HEK293 (cell line): ENCODE measurements around the gene TAMALIN.
A peak's percentile ranks its signal among the peaks of the same experiment; 100 is the strongest.

Source experiments
- BCL11A ChIP-seq: fragments of 450-650 bp; formaldehyde crosslinking; IDR thresholded peaks from 2 replicates; pipeline ENCODE4 v1.5.1; 2016; ENCODE audit warnings: low read depth, missing biosample characterization, missing genetic modification characterization
- HOXD13 ChIP-seq: sonication (generic); formaldehyde crosslinking; IDR thresholded peaks from 2 replicates; pipeline ENCODE4 v1.8.0; 2022; ENCODE audit warnings: missing genetic modification reagents, borderline replicate concordance
- KLF8 ChIP-seq: fragments of 450-650 bp; formaldehyde crosslinking; IDR thresholded peaks from 2 replicates; pipeline ENCODE4 v1.5.1; 2016; ENCODE audit warnings: missing biosample characterization, missing genetic modification characterization
- KLF9 ChIP-seq: fragments of 450-650 bp; formaldehyde crosslinking; IDR thresholded peaks from 2 replicates; pipeline ENCODE4 v1.5.1; 2016; ENCODE audit warnings: missing biosample characterization, missing genetic modification characterization, low read depth
- PATZ1 ChIP-seq: fragments of 450-650 bp; formaldehyde crosslinking; IDR thresholded peaks from 2 replicates; pipeline ENCODE4 v1.5.1; 2016; ENCODE audit warnings: missing biosample characterization, missing genetic modification characterization
- SCRT1 ChIP-seq: fragments of 450-650 bp; formaldehyde crosslinking; IDR thresholded peaks from 2 replicates; pipeline ENCODE4 v1.5.1; 2016; ENCODE audit warnings: missing biosample characterization, missing genetic modification characterization, borderline replicate concordance
- SCRT2 ChIP-seq: fragments of 450-650 bp; formaldehyde crosslinking; IDR thresholded peaks from 2 replicates; pipeline ENCODE4 v1.5.1; 2016; ENCODE audit warnings: missing biosample characterization, missing genetic modification characterization
- ZBTB10 ChIP-seq: fragments of 450-650 bp; formaldehyde crosslinking; IDR thresholded peaks from 2 replicates; pipeline ENCODE4 v1.5.1; 2016; ENCODE audit warnings: missing biosample characterization, missing genetic modification characterization
- ZBTB26 ChIP-seq: fragments of 450-650 bp; formaldehyde crosslinking; optimal IDR thresholded peaks from 2 replicates; pipeline ENCODE3; 2016; ENCODE audit warnings: missing biosample characterization, mild to moderate bottlenecking, missing genetic modification characterization
- ZBTB7A ChIP-seq: fragments of 450-650 bp; formaldehyde crosslinking; IDR thresholded peaks from 2 replicates; pipeline ENCODE4 v1.5.1; 2016; ENCODE audit warnings: low read depth, missing biosample characterization, missing genetic modification characterization
- ZEB2 ChIP-seq: fragments of 450-650 bp; formaldehyde crosslinking; IDR thresholded peaks from 2 replicates; pipeline ENCODE4 v1.5.1; 2016; ENCODE audit warnings: missing biosample characterization, missing genetic modification characterization
- ZFP3 ChIP-seq: fragments of 450-650 bp; formaldehyde crosslinking; IDR thresholded peaks from 2 replicates; pipeline ENCODE4 v1.5.1; 2016; ENCODE audit warnings: low read depth, missing biosample characterization, missing genetic modification characterization
- ZNF114 ChIP-seq: fragments of 450-650 bp; formaldehyde crosslinking; IDR thresholded peaks from 2 replicates; pipeline ENCODE4 v1.5.0; 2017; ENCODE audit warnings: missing biosample characterization, missing genetic modification characterization
- ZNF121 ChIP-seq: fragments of 450-650 bp; formaldehyde crosslinking; IDR thresholded peaks from 2 replicates; pipeline ENCODE4 v1.5.1; 2016; ENCODE audit warnings: missing biosample characterization, missing genetic modification characterization
- ZNF138 ChIP-seq: fragments of 450-650 bp; formaldehyde crosslinking; IDR thresholded peaks from 2 replicates; pipeline ENCODE4 v1.5.1; 2016; ENCODE audit warnings: missing biosample characterization, missing genetic modification characterization, borderline replicate concordance
- ZNF274 ChIP-seq, 2 experiments: fragments of 200-500 bp in 1 of 2; fragments of 450-650 bp in 1 of 2; sonication (Bioruptor generic) in 1 of 2; formaldehyde crosslinking in 1 of 2; IDR thresholded peaks; 2 replicates each; pipeline versions ENCODE4 v1.5.1 to v1.6.1; 2014 to 2016; ENCODE audit warnings: borderline replicate concordance in 1 of 2, inconsistent platforms in 1 of 2, low read length in 1 of 2, missing biosample characterization in 1 of 2, missing genetic modification characterization in 1 of 2
- ZNF292 ChIP-seq: fragments of 450-650 bp; formaldehyde crosslinking; IDR thresholded peaks from 2 replicates; pipeline ENCODE4 v1.5.1; 2016; ENCODE audit warnings: low read depth, missing biosample characterization, missing genetic modification characterization, borderline replicate concordance
- ZNF341 ChIP-seq: fragments of 450-650 bp; formaldehyde crosslinking; IDR thresholded peaks from 2 replicates; pipeline ENCODE4; 2016; ENCODE audit warnings: low read depth, missing biosample characterization, missing genetic modification characterization
- ZNF398 ChIP-seq: fragments of 450-650 bp; formaldehyde crosslinking; IDR thresholded peaks from 2 replicates; pipeline ENCODE4 v1.5.1; 2017; ENCODE audit warnings: missing biosample characterization, missing genetic modification characterization
- ZNF488 ChIP-seq: fragments of 450-650 bp; formaldehyde crosslinking; IDR thresholded peaks from 2 replicates; pipeline ENCODE4 v1.5.1; 2016; ENCODE audit warnings: missing biosample characterization, missing genetic modification characterization
- ZNF571 ChIP-seq: fragments of 450-650 bp; formaldehyde crosslinking; IDR thresholded peaks from 2 replicates; pipeline ENCODE4 v1.5.0; 2017; ENCODE audit warnings: missing biosample characterization, missing genetic modification characterization
- ZNF596 ChIP-seq: fragments of 450-650 bp; IDR thresholded peaks from 2 replicates; pipeline ENCODE4 v1.5.0; 2018; ENCODE audit warnings: missing biosample characterization, mild to moderate bottlenecking, missing genetic modification characterization, moderate library complexity
- ZNF600 ChIP-seq: fragments of 450-650 bp; formaldehyde crosslinking; IDR thresholded peaks from 2 replicates; pipeline ENCODE4 v1.5.1; 2016; ENCODE audit warnings: missing biosample characterization, missing genetic modification characterization
- ZNF660 ChIP-seq: fragments of 450-650 bp; IDR thresholded peaks from 2 replicates; pipeline ENCODE4 v1.5.1; 2018; ENCODE audit warnings: missing biosample characterization, mild to moderate bottlenecking, missing genetic modification characterization
- ZNF670 ChIP-seq: fragments of 450-650 bp; formaldehyde crosslinking; IDR thresholded peaks from 2 replicates; pipeline ENCODE4 v1.5.1; 2016; ENCODE audit warnings: missing biosample characterization, missing genetic modification characterization, low read depth
- ZNF701 ChIP-seq: fragments of 450-650 bp; formaldehyde crosslinking; IDR thresholded peaks from 2 replicates; pipeline ENCODE4 v1.5.1; 2016; ENCODE audit warnings: missing biosample characterization, missing genetic modification characterization
- ZNF707 ChIP-seq: fragments of 450-650 bp; formaldehyde crosslinking; IDR thresholded peaks from 2 replicates; pipeline ENCODE4 v1.5.1; 2016; ENCODE audit warnings: missing biosample characterization, missing genetic modification characterization
- ZSCAN23 ChIP-seq: fragments of 450-650 bp; formaldehyde crosslinking; IDR thresholded peaks from 2 replicates; pipeline ENCODE4 v1.5.1; 2016; ENCODE audit warnings: missing biosample characterization, missing genetic modification characterization

The TAMALIN gene

GRCh38 chr12:52037248-52037861, 30.6 kb downstream of the TAMALIN start (continued):
- no peak for TF ChIP-seq ZNF488
- TF ChIP-seq ZBTB10 (tag by site-specific recombination) = peak; percentile 61; the same call in 1 of the 2 replicates
- TF ChIP-seq ZNF571 = no peak
- peak; percentile 94 for TF ChIP-seq ZNF341 (tag by site-specific recombination)
- peak; percentile 27; the same call in 1 of the 2 replicates for TF ChIP-seq KLF9 (tag by site-specific recombination)
- TF ChIP-seq ZNF398 (tag by site-specific recombination) = peak; percentile 62
- TF ChIP-seq ZSCAN23 (tag by site-specific recombination) = no peak
- TF ChIP-seq ZNF292 (tag by site-specific recombination) = no peak
- TF ChIP-seq SCRT1 (tag by site-specific recombination) = no peak
- no peak for TF ChIP-seq ZNF701
- no peak for TF ChIP-seq ZFP3 (tag by site-specific recombination)
- TF ChIP-seq ZNF707 = no peak
- 0 out of 2 replicates have a peak, but pooled peaks have one; percentile 3 for TF ChIP-seq ZNF600
- no peak for TF ChIP-seq HOXD13 (CRISPR knock-in tag)
- no peak for TF ChIP-seq ZNF114 (tag by site-specific recombination)
- peak; percentile 40 for TF ChIP-seq KLF8 (tag by site-specific recombination)
- TF ChIP-seq ZNF596 = no peak
- peak; percentile 84 for TF ChIP-seq PATZ1 (tag by site-specific recombination)
- no peak for TF ChIP-seq ZNF670 (tag by site-specific recombination)
- TF ChIP-seq ZNF660 (tag by site-specific recombination) = no peak
- no peak for TF ChIP-seq ZNF121 (tag by site-specific recombination)
- TF ChIP-seq ZNF138 (tag by site-specific recombination) = no peak
- TF ChIP-seq ZEB2 (tag by site-specific recombination) = peak; percentile 36; the same call in 1 of the 2 replicates
- peak; percentile 71 for TF ChIP-seq ZBTB26 (tag by site-specific recombination)
- no peak for TF ChIP-seq ZNF274 (IDR thresholded peaks at IDR 0.05; ENCODE audit: low read length)
- no peak for TF ChIP-seq ZNF274 (tag by site-specific recombination; IDR thresholded peaks at IDR 0.05; ENCODE audit: borderline replicate concordance)
- peak; percentile 8; the same call in 1 of the 2 replicates for TF ChIP-seq ZBTB7A (tag by site-specific recombination)
- TF ChIP-seq BCL11A (tag by site-specific recombination) = no peak
- no peak for TF ChIP-seq SCRT2 (tag by site-specific recombination)
